ENCODE data around the gene TET1. TPM values are rescaled to one million over a fixed set of nuclear protein-coding genes. Genes with fewer than 3 reads are reported as not detected.
A peak's percentile ranks its signal among the peaks of the same experiment; 100 is the strongest.
"Not testable (repeated sequence)": the region's sequence is repeated elsewhere in the genome, so short reads cannot be mapped to it uniquely, and the experiment has no call there.

Gene TET1
- total RNA-seq, 2 experiments from 2014 or later = 3.3 to 3.4 TPM

- Histone ChIP-seq H3K79me2 (ENCODE audit: insufficient read depth, low read depth, low read length) (no peaks in the 10 kb centered on the region), H4K20me1 (ENCODE audit: insufficient read depth, low read length) (no peaks in the 10 kb centered on the region), H3K4me3 (ENCODE audit: low read depth, low read length, poor library complexity, severe bottlenecking) (no peak overlapping the region), H3K9me2 (ENCODE audit: insufficient read depth, low read length) (no peaks in the 10 kb centered on the region), H3K9me3 (ENCODE audit: low read length) (no peaks in the 10 kb centered on the region), H3K36me3 (ENCODE audit: insufficient read depth, low read length) (no peaks in the 10 kb centered on the region), H3K27ac (ENCODE audit: low read depth, low read length, poor library complexity, severe bottlenecking) (no peak overlapping the region), H3K4me2 (ENCODE audit: low read length) (no peak overlapping the region), H2AFZ (ENCODE audit: low read length) (no peak overlapping the region), H3K4me1 (ENCODE audit: insufficient read depth, low read length, poor library complexity, severe bottlenecking) (peaks cover 4% of the 10 kb centered on the region)
- no TSS peak for BruUV-seq (replicated peaks)
- ChIA-PET CTCF (ENCODE audit: unreplicated experiment) (no interaction called here), POLR2A (interaction anchor here (0.8 kb wide), 1 partner anchor 19 kb away, joined by 5 read pairs; no protein-coding TSS in a partner anchor)
- TF ChIP-seq CTCF (conservative IDR thresholded peaks at IDR 0.05; ENCODE audit: low read length) (no peak), EZH2phosphoT487 (IDR thresholded peaks at IDR 0.05; ENCODE audit: borderline replicate concordance, low read depth, low read length) (no peak)
- no peak for DNase-seq (ENCODE audit: low spot score)
- intact Hi-C loops (cut with micrococcal nuclease; ENCODE audit: unreplicated experiment) = no loop called here
Measured at GRCh38 chr10:68619595-68619994, 59.5 kb downstream of the TET1 start.

GRCh38 chr10:68625316-68625921 lies 65.3 kb downstream of the TET1 start:
- no peaks in the 10 kb centered on the region for H3K9me3 ChIP-seq (ENCODE audit: low read length)
- BruUV-seq (replicated peaks) = no TSS peak
- peaks cover 13% of the 10 kb centered on the region for H3K4me1 ChIP-seq (ENCODE audit: insufficient read depth, low read length, poor library complexity, severe bottlenecking)
- ChIA-PET POLR2A (no interaction called here), CTCF (ENCODE audit: unreplicated experiment) (no interaction called here)
- H2AFZ ChIP-seq (ENCODE audit: low read length) = peak overlapping the region; percentile 46
- peak; percentile 61 for DNase-seq (ENCODE audit: low spot score)
- H3K4me2 ChIP-seq (ENCODE audit: low read length) = peak overlapping the region; percentile 68
- no peaks in the 10 kb centered on the region for H3K79me2 ChIP-seq (ENCODE audit: insufficient read depth, low read depth, low read length)
- no peaks in the 10 kb centered on the region for H3K36me3 ChIP-seq (ENCODE audit: insufficient read depth, low read length)
- peak overlapping the region; percentile 27 for H3K4me3 ChIP-seq (ENCODE audit: low read depth, low read length, poor library complexity, severe bottlenecking)
- TF ChIP-seq CTCF (conservative IDR thresholded peaks at IDR 0.05; ENCODE audit: low read length) (no peak), EZH2phosphoT487 (IDR thresholded peaks at IDR 0.05; ENCODE audit: borderline replicate concordance, low read depth, low read length) (no peak)
- peak overlapping the region; percentile 14 for H3K27ac ChIP-seq (ENCODE audit: low read depth, low read length, poor library complexity, severe bottlenecking)
- no peaks in the 10 kb centered on the region for H3K9me2 ChIP-seq (ENCODE audit: insufficient read depth, low read length)
- no peaks in the 10 kb centered on the region for H4K20me1 ChIP-seq (ENCODE audit: insufficient read depth, low read length)
- intact Hi-C loops (cut with micrococcal nuclease; ENCODE audit: unreplicated experiment) = no loop called here

- Histone ChIP-seq H3K36me3 (ENCODE audit: insufficient read depth, low read length) (no peaks in the 10 kb centered on the region), H3K4me3 (ENCODE audit: low read depth, low read length, poor library complexity, severe bottlenecking) (no peak overlapping the region), H4K20me1 (ENCODE audit: insufficient read depth, low read length) (no peaks in the 10 kb centered on the region), H3K79me2 (ENCODE audit: insufficient read depth, low read depth, low read length) (no peaks in the 10 kb centered on the region), H2AFZ (ENCODE audit: low read length) (no peak overlapping the region), H3K9me2 (ENCODE audit: insufficient read depth, low read length) (no peaks in the 10 kb centered on the region), H3K4me2 (ENCODE audit: low read length) (no peak overlapping the region), H3K4me1 (ENCODE audit: insufficient read depth, low read length, poor library complexity, severe bottlenecking) (peaks cover 13% of the 10 kb centered on the region), H3K9me3 (ENCODE audit: low read length) (no peaks in the 10 kb centered on the region), H3K27ac (ENCODE audit: low read depth, low read length, poor library complexity, severe bottlenecking) (no peak overlapping the region)
- POLR2A ChIA-PET = no interaction called here
- intact Hi-C loops (cut with micrococcal nuclease; ENCODE audit: unreplicated experiment) = no loop called here
- CTCF ChIA-PET (ENCODE audit: unreplicated experiment) = no interaction called here
- TF ChIP-seq EZH2phosphoT487 (IDR thresholded peaks at IDR 0.05; ENCODE audit: borderline replicate concordance, low read depth, low read length) = no peak
- TF ChIP-seq CTCF (conservative IDR thresholded peaks at IDR 0.05; ENCODE audit: low read length) = no peak
- peak; percentile 12 for DNase-seq (ENCODE audit: low spot score)
- no TSS peak for BruUV-seq (replicated peaks)
Measured at GRCh38 chr10:68628576-68629127, 68.5 kb downstream of the TET1 start.

GRCh38 chr10:68632271-68632560 lies 72.1 kb downstream of the TET1 start:
- H3K9me3 ChIP-seq (ENCODE audit: low read length); H3K4me2 ChIP-seq (ENCODE audit: low read length); H2AFZ ChIP-seq (ENCODE audit: low read length); H4K20me1 ChIP-seq (ENCODE audit: insufficient read depth, low read length); DNase-seq (ENCODE audit: low spot score); H3K36me3 ChIP-seq (ENCODE audit: insufficient read depth, low read length); H3K4me1 ChIP-seq (ENCODE audit: insufficient read depth, low read length, poor library complexity, severe bottlenecking); H3K4me3 ChIP-seq (ENCODE audit: low read depth, low read length, poor library complexity, severe bottlenecking); H3K79me2 ChIP-seq (ENCODE audit: insufficient read depth, low read depth, low read length); H3K9me2 ChIP-seq (ENCODE audit: insufficient read depth, low read length); H3K27ac ChIP-seq (ENCODE audit: low read depth, low read length, poor library complexity, severe bottlenecking); intact Hi-C loops (cut with micrococcal nuclease; ENCODE audit: unreplicated experiment); CTCF ChIA-PET (ENCODE audit: unreplicated experiment); BruUV-seq (replicated peaks): not testable (repeated sequence)
- POLR2A ChIA-PET = interaction anchor here (0.7 kb wide), 1 partner anchor 21 kb away, joined by 4 read pairs; no protein-coding TSS in a partner anchor
